DND-41 (cell line): ENCODE measurements around the gene FLRT1.

Experiments
- EZH2 ChIP-seq: IDR thresholded peaks from 3 replicates; pipeline ENCODE4 v1.6.1; 2012; ENCODE audit warnings: borderline replicate concordance, low read depth, mild to moderate bottlenecking, moderate library complexity, low read length, inconsistent platforms; ENCODE audit not compliant: severe bottlenecking
- TF ChIP-seq, protein P1 (sequence below): IDR thresholded peaks from 2 replicates; pipeline ENCODE4 v1.5.1; 2012; ENCODE audit warnings: borderline replicate concordance, low read length, moderate library complexity, mild to moderate bottlenecking; ENCODE audit not compliant: poor library complexity, severe bottlenecking; ENCODE audit errors: extremely low read depth

DNA sequence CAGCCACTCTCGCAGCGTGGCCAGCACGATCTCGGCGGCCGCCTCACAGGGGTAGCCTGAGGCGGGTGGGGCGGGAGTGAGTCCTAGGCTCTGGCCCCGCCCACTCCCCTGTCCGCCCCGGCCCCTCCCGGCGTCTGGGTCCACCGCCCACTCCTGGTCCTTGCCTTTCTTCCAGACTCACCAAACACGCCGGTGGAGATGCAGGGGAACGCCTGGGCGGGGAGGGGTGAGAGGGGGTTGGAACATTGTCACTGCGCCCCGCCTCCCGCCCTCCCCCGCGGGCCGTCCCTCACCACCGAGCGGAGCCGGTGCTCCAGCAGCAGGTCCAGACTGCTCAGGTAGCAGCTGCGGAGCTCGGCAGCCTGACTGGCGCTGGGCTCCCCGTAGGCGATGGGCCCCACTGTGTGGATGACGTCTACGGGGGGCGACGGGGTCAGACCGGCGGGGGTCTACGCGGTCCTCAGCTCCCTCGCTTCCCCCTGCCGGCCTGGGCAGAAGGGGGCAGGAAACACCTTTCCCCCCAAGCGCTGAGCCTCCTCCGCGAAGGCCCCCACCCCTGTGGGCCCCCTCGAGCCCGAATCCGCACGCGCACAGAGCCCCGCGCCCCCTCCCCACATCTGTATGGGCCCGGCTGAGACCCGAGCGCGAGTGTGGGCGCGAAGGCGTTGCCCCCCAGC is 36.2 kb upstream of the FLRT1 start:
- TF ChIP-seq, protein P1, sequence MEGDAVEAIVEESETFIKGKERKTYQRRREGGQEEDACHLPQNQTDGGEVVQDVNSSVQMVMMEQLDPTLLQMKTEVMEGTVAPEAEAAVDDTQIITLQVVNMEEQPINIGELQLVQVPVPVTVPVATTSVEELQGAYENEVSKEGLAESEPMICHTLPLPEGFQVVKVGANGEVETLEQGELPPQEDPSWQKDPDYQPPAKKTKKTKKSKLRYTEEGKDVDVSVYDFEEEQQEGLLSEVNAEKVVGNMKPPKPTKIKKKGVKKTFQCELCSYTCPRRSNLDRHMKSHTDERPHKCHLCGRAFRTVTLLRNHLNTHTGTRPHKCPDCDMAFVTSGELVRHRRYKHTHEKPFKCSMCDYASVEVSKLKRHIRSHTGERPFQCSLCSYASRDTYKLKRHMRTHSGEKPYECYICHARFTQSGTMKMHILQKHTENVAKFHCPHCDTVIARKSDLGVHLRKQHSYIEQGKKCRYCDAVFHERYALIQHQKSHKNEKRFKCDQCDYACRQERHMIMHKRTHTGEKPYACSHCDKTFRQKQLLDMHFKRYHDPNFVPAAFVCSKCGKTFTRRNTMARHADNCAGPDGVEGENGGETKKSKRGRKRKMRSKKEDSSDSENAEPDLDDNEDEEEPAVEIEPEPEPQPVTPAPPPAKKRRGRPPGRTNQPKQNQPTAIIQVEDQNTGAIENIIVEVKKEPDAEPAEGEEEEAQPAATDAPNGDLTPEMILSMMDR = no peak
- TF ChIP-seq EZH2 = no peak
